Measurements from ENCODE around the gene GRIK2.

The GRIK2 gene

DNA sequence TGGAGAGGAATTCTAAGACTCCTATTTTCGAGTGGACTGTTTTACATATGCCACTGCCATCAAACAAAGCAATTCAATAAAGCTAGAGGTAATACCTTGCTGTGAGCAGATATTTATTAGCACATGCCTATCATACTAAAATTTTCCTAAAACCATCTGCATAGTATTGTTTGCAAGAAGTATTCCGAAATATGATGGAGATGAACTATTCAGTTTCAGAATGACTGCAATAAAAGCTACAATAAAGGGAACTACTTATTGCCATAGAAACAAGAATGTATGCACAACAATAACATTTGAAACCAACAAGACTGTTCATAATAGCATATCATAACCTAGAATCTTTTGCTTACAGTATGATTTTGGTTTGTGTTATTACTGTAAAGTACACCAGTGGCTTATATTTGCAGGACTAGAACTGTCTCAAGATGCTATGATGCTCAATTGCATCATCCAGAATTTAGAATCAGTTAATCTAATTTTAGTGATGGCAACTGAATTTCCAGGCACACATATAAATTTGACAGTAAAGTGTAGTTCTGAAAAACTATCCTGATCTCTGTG lies 144.3 kb downstream of the GRIK2 start:
- DNase-seq (ENCODE audit: low spot score), result no peak

DNA sequence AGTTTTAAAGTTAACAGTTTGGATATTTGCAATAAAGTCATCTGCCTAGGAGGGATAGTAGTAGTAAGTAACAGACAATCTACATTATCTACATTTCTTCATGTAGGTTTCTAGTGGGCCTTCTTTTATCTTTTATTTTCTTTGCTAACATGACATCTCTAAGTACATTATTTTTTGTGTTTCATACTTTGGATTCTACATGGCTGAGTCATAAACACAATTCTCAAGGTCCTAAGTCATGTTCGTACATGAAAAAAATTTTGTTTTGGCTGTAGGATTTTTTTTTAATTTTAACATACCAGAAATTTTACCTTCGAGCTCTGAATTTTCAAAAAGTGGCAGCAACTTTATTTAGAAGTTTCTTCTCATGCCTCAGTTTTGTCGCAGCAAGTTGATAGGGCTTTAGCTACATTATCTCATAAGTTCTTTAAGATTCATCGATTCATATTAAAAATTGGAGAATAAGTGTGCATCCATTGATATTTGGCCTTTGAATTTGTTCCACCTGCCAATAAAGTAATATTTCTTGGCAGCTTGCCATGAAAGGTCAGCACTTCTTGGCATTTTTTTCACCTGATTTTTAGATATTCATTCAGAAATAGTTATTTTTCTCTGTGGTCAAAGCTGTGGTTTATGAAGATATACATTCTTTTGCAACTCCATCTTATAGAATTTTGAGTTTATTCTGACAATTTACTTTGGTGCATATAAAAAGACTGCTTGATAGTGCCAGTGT lies 146.2 kb downstream of the GRIK2 start:
- no peak for DNase-seq (ENCODE audit: low spot score)

DNA sequence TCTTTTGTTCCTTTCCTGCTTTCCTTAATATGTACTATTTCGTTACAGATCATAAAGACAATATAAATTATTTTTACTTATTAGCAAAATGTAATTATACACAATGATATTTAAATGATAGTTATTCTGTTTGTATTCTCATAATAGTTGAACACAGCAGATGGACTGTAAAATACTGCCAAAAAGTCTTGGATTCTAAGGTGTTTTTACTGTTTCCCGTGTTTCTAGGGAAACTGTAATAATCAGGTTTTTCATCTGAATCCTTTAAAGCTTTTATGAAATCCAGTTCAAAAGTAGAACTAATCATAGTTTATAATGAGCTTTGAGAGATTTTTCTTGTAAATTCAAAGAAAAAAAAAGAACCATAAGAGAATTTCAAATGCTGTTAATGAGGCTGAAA lies 148.4 kb downstream of the GRIK2 start:
- no peak for DNase-seq (ENCODE audit: low spot score)

DNA sequence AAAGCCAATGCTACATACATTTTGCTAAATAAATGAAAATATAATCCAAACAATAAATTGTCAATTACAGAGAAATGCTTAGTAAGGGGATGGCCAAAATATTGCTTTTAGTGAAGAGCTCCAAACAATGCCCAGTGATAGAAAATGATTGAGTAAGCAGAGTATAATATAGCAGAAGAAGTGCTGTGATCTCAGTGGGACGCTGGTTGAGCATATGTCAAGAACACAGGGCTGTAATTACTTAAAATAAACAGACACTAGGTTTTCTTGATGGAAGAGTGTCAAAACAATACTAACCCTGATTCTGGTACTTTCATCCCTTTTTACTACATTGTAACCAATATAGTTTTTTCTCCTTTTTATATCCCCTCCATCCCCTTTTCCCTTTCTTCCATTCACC lies 150.3 kb downstream of the GRIK2 start:
- DNase-seq (ENCODE audit: low spot score), result no peak

DNA sequence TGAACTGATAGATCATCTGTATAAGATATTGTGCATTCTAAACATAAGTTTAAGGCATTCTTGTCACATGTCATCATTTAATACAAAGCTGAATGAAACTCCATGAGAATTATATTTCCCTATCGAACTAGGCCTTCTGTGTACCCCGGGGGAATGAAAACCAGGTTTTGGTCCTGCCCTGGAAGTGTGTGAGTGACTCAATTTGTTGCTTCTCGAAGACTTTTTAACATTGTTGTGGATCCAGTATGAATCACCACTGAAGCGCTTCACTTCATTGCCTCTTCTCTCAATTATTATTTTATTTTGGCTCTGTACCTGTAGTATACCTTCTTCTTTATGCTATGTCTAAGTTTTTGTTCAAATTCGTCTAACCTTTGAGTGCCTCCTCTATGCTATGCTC lies 150.8 kb downstream of the GRIK2 start:
- DNase-seq (ENCODE audit: low spot score), result no peak

DNA sequence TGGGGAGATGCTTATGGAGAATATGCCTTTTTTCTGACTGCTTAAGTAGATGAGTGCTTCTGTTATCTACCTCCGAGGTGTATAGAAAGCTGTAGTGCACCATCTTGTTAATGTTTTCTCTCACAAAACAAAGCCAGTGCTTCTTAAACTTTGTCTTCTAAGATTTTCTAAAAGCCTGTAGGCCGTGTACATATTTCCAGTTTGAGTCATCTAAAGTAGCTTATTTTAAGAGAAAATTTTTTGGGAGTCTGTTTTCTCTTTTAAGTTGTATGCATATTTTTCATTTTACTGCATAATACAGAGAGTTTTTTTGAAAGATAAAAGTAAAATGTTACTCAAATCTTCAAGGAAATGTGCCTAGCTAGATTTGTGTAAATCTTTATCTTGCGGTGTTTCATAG lies 151.7 kb downstream of the GRIK2 start:
- DNase-seq (ENCODE audit: low spot score), result no peak

DNA sequence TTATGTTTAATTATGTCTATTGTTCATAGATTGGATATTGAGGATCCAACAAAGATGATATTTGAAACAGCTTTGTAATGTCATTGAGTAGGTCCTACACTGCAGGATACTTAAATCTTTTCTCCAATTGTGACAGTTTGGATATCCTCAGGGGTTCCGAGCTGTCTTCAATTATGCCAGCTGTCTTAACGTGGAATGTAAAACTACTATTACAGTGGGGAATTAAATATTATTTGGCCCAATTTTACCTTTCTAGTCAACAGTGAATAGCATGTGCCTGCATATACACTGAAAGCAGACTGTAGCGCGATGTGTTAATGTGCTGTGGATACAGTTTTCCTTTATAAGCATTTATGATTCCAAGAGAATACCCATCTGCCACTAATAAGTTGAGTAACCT lies 156.9 kb downstream of the GRIK2 start:
- no peak for DNase-seq (ENCODE audit: low spot score)

DNA sequence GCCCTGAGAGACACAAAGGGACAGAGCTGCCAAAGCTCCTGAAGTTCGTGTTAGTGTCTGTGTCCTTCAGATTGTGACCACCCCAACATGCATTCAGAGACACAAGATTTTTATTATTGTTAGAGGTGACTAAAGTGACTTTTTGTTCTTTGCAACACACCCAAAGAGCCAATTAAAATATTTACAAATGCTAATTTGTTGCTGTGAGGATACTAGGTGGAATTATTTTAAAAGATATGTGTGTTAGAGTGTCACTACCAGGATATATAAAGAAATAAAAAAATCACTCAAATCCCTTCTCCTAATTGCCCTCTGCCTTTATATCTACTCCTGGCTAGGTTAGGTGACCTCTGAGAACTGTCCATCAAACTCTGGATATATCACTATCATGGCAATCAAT lies 160.7 kb downstream of the GRIK2 start:
- no peak for DNase-seq (ENCODE audit: low spot score)

DNA sequence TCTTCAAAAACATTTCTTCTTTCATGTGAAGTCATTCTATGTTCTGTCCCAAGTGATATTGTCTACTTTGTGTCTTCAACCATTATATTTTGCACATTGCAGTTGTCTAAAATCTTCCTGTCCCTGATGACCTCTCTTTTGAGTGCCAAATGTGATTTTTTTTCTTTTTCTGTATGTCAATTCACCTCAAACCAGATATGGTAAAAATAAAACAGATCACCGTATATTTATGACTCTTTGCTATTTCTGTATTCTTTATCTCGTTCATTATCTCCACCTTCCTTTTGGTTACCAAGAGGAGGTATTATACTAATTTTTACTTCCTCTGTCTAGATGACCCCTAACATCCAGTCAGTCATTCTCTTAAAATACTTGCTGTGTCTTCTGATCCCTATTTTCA lies 165.2 kb downstream of the GRIK2 start:
- no peak for DNase-seq (ENCODE audit: low spot score)

DNA sequence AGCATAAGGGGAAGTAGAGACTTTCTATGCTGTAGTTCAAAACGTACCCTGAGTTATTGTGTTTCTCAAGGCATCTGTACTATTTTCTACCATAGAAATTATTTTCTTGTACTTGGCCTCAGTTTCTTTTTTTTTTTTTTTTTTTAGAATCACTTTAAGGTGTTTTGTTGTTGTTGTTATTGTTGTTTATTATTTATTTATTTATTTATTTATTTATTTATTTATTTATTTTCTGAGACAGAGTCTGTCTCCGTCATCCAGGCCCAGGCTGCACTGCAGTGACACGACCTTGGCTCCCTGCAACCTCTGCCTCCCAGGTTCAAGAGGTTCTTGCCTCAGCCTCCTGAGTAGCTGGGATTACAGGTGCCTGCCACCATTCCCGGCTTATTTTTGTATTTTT lies 179.1 kb downstream of the GRIK2 start:
- no peak for DNase-seq (ENCODE audit: low spot score)

DNA sequence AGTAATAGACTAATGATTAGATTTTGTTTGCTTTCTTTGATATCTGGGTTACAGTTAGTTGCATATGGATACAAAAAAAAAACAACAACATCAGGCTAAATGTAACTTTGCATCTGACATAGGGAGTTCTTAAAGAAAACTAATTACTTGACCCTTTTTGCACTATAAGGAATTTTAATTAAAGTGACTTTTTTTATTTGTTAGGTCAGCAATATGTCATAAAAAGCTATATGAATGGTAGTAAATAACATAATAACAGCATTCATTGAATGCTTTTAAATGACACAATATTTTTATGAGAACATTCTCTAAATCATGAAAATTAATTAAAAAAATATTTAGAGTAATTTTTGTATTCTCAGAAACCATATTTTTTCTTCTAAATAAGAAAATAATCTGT lies 183.6 kb downstream of the GRIK2 start:
- no peak for DNase-seq (ENCODE audit: low spot score)

DNA sequence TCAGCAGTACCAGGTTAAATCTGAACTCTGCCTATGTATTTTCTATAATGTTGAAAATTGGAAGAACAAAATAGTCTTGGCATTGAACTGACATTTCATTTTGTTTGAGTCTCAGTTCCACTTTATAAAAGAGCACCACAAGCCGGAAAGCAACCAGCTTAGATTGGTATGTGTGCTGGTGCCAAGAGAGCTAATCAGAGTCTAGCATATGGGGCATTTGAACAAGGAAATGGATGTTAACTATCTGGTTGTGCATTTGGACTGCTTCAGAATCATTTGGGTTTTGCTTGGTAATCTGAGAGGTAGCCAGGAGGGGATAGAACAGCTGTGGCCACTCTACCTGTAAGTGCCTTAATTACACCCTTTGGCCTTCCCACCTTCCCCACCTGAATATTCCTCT lies 184.8 kb downstream of the GRIK2 start:
- DNase-seq (ENCODE audit: low spot score), result no peak

DNA sequence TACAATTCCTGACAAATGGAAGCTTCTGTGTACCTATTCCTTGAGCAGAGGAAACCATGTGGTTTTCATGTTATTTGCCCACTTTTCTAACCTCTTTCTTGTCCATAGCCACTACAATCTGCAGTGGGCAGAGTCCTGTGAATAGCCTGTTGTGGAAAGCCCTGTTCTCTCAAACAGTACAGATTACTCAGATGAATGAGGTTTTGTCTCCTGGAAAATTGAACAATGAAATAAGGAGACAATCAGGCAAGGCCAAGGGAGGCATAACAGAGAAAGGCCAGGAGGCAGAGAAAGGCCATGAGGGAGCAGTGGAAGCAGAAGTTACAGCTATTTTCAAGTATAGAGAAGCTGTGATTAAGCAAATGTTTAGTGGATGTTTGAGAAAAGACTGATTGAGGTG lies 189.3 kb downstream of the GRIK2 start:
- no peak for DNase-seq (ENCODE audit: low spot score)

DNA sequence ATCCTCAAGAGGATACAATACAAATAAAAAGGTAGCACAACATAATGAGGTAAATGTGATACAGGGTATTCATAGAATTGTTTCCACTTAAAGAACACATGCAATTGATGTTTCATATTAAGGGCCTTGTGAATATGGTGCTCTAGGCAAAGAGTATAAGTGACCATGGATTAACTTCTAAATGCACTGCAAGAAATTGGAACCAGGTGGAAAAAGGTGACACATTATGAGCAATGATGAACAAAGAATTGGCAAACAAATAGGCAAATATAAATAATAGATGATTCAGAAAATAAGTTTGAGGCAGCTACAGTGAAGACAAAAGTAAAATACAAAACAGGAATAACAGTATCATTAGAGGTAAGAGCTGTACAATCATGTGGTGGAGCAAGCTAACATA lies 192.0 kb downstream of the GRIK2 start:
- no peak for DNase-seq (ENCODE audit: low spot score)

DNA sequence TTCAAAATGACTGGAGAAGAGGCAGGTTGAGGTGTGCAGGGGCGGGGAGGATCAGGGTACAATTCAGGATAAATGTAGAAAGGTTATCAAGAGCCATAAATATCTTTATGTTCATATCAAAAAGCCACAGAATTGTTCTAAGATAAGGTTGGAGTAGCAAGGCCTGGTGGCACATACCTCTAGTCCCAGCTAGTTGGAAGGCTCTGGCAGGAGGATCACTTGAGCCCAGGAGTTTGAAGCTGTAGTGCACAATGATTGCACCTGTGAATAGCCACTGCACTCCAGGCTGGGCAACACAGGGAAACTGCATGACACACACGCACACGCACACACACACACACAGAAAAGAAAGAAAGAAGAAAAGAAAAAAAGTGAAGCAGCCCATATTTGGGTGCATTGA lies 194.8 kb downstream of the GRIK2 start:
- no peak for DNase-seq (ENCODE audit: low spot score)

DNA sequence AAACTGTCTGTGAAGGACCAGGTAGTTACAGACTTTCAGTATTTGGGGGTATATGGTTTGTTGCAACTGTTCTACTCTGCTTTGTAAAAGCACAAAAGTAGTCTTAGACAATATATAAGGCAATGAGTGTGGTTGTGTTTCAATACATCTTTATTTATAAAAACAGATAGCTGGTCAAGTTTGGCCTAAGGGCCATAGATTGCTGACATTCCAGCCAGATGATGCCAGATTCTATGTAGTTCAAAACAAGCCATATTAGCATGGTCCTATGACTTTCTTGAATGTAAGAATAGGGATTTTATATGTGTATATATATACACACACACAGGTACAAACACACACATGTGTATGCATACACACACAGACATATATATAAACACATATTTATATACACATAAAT lies 201.8 kb downstream of the GRIK2 start:
- DNase-seq (ENCODE audit: low spot score), result no peak

DNA sequence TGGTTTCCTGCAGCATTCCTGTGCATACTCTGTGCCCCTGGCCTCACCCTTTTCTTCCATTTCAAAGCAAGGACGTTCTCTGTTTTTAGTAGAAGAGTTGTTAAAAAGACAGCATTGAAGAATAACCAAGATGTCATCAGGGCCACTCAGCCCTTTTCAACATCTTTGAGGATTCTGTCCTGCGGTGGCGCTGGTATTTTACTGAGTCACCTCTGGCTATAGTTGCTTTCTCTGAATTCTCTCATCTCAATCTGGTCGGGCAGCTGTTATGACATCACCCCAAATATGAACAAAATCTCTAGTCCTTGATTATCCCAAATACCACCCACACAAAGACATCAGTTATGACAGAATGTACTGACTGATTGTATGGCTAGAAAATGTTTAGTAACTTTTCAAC lies 204.2 kb downstream of the GRIK2 start:
- DNase-seq (ENCODE audit: low spot score), result no peak

DNA sequence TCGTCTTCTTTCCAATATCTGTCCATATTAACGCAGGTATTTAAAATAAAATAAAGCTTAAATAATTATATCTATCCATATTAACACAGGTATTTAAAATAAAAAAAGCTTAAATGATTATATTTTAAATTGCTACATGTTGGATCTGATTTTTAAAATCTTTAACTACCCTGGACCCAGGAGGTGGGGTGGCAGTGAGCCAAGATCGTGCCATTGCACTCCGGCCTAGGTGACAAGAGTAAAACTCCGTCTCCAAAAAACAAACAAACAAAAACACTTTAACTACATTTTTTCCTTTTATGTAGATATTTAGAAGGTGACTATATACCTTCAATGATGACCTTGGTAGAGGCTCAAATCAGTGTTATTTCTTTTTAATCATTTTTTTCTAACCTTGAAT lies 211.9 kb downstream of the GRIK2 start:
- DNase-seq (ENCODE audit: low spot score), result no peak

DNA sequence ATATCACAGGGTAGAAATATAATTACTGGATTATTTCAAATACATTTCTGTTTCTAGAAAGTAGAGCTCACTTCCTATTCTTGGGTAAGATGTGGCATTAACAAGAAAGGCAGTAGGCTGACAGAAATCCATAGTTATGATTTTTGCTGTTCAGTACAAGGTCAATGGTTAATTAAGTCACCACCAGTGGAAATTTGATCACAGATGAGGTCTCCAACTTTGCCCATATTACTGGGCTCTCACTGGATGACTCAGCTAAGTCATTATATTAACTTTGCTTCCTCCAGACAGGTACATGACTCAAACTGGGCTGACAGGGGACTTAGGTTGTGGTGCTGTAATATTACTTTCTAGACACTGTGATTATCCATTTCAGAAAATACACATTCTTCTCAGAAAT lies 212.4 kb downstream of the GRIK2 start:
- DNase-seq (ENCODE audit: low spot score), result no peak

DNA sequence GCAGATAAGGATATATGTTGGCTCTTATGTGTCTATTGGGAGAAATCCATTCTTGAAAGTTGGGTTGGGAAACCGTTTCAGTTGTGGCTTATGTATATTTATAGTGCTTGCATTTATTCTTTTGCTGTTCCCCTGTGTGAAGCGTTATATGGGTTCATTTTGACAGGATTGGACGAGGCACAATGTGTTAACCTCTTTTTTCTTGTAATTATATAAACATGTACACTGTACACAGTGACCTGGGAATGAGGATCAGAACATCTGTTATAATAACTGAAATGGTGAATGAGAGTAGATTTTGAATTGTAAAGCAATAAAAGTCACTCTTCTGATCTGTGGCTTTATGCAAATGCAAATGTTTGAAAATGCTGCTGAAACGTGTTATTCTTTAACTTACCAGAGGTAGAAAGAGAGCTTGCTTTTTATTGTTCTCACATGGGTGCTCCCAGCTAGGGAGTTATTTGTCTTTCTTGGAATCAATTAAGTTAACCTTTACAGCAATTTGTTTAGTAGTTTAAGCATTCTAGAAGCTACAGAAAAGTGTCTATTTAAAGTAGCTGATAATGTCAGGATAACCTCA lies 213.7 kb downstream of the GRIK2 start:
- no peak for DNase-seq (ENCODE audit: low spot score)

DNA sequence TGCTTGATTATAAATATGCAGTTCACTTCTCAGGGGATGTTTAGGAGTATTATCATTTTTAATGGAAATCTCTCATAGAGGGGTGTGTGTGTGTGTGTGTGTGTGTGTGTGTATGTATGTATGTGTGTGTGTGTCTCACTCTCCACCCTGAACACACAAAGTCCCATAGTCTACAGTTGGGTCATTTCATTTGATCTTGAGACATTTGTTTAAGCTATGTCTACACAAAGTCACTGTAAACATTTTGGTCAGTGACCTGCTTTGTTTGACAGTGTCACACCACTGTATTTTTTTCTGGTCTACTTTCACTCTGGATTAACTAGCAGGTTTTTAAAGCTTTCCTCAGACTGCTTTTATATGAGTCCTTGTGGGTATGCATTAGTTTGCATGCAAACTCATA lies 215.2 kb downstream of the GRIK2 start:
- DNase-seq (ENCODE audit: low spot score), result no peak

DNA sequence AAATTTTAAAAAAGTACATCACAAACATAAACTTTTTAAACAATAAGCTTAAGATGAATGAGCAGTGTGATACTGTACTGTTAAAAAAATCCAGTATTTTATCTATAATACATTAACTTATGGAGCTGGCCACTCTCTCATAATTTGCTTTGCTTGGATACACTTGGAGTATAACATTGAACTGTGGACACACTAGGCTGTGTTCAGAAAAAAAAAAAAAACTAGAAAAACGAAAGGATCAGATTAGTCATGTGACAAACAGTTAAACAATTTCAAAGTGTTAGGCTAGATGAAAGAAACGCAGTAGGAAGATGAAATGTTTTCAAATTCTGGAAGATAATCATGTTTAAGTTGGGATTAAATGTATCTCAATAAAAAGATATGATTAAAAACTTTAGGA lies 220.0 kb downstream of the GRIK2 start:
- no peak for DNase-seq (ENCODE audit: low spot score)

DNA sequence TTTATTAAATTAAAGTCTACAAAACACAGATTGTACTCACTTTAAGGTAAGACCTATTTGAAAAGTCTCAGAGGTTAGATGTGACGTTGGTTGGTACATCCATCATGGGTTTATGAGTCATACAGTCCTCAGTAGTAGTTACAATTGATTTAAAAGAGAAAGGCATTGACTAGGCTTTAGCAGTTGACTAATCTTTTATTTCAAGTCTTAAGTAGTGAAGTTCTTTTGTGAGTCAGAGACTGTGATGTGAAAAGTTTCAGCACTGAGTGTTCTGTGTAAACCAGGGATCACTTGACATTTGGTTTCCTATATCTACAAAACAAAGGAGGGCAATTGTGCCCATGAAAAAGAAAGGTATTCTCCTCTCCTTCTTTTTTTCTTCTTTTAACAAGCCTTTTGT lies 221.3 kb downstream of the GRIK2 start:
- DNase-seq (ENCODE audit: low spot score), result no peak

DNA sequence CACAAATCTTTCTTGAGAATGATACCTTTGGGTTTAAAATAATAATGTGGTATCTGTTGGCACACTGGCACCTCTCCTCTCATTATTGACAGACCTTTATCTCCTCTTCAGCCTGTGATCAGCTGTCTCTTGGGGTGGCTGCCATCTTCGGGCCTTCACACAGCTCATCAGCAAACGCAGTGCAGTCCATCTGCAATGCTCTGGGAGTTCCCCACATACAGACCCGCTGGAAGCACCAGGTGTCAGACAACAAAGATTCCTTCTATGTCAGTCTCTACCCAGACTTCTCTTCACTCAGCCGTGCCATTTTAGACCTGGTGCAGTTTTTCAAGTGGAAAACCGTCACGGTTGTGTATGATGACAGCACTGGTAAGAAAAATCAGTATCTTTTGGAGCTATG lies 232.8 kb downstream of the GRIK2 start:
- DNase-seq (ENCODE audit: low spot score), result no peak

Measured in CD4-positive, alpha-beta T cell treated with Interleukin-6 at 100 ng/mL for 8 hours (primary cell).